SIG-M5 (cell line): ENCODE results near the gene DPEP1.

Experiments used
- DNase-seq: peaks from one replicate; lab custom pipeline; 2025; lab: John Stamatoyannopoulos, UW

Gene DPEP1

GRCh38 chr16:89599451-89599858 lies 14.0 kb upstream of the DPEP1 start:
- no peak for DNase-seq

GRCh38 chr16:89599902-89600301 lies 13.5 kb upstream of the DPEP1 start:
- DNase-seq, result no peak

DNA sequence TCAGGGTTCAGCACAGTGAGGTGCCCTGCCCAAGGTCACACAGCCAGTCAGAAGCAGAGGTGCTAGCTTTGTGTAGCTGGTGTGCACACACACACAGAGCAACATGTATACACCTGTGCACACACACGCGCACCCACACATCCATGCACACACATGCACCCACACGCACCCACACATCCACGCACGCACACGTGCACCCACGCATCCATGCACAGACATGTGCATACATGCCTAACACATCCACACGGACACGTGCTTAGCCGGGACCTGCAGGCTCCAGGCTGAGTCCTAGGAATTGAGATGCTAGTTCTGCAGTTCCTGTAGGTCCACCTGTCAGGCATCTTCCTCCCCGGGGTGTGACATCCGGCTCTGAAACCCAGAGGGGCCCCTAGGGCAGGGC lies 13.0 kb upstream of the DPEP1 start:
- DNase-seq, result no peak

DNA sequence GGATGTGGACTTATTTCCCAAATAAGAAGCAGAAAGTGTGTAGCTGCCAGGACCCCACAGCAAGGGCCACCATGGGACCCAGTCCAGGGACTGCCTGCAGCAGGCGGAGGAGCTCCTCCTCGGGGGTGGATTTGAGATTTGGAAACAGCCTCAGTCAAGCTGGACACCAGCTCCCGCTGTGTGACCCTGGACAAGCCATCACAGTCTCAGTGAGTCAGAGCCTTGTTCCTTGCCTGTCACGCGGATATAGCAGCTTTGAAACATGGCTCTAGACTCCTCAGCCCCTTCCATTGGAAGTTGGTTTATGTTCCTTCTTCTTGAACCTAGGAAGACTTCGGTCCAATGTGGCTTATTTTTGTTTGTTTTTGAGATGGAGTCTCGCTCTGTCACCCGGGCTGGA lies 12.5 kb upstream of the DPEP1 start:
- no peak for DNase-seq

- no peak for DNase-seq
These were observed 11.6 kb upstream of the DPEP1 start for GRCh38 chr16:89601906-89602272.

DNA sequence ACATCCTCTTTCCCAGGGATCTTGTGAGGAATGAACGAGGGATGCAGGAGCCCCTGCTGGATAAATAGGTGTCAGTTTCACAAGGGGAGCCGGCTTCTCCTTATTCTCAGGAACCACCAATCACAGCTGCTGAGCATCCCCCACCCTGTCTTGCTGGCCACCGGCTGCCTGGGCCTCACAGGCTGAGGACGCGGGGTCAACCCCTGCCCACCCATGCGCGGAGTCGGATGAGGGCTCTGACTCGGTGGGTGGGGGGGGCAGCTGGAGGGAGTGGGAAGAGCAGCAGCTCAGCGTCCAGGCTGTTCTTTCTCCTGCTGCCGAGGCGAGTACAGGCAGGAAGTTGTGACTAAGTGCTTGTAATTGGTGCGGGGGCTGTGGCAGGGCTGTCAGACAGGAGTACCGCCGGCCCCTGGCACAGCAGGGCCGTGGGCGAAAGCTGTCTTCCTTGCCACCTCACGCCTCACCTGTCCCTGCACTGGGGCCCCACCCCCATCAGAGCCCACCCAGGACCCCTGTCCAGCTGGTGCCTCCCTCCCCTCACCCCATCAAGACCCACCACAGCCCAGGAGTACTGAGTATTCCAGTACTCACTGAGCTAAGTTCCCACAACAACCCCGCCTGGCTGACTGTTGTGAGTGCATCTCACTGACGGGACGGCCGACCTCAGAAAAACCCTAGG lies 11.0 kb upstream of the DPEP1 start:
- DNase-seq, result no peak

DNA sequence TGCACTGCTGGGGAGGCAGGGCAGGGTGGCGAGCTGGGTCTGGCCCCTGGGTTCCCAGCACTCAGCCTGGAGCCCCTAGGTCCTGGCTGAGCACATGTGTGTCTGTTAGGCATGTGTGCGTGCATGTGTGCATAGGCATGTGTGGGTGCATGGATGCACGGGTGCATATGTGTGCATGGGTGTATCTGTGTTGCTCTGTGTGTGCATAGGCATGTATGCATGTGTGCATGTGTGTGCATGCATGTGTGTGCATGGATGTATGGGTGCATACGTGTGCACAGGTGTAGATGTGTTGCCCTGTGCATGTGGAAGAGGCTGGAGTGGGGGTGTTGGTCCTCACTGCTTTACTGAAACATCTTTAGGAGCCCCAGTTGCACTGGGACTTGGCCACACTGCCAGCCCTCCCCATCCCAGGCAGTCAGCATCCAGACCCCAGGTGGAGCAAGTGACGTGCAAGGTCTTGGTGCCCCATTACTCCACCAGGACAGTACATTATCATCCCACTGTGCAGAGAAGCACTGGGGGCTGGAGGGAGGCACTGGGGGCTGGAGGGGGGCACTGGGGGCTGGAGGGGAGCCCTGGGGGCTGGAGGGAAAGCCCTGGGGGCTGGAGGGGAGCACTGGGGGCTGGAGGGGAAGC lies 10.4 kb upstream of the DPEP1 start:
- no peak for DNase-seq

- DNase-seq, result no peak
These were observed 8.7 kb upstream of the DPEP1 start for GRCh38 chr16:89604764-89605163.

DNA sequence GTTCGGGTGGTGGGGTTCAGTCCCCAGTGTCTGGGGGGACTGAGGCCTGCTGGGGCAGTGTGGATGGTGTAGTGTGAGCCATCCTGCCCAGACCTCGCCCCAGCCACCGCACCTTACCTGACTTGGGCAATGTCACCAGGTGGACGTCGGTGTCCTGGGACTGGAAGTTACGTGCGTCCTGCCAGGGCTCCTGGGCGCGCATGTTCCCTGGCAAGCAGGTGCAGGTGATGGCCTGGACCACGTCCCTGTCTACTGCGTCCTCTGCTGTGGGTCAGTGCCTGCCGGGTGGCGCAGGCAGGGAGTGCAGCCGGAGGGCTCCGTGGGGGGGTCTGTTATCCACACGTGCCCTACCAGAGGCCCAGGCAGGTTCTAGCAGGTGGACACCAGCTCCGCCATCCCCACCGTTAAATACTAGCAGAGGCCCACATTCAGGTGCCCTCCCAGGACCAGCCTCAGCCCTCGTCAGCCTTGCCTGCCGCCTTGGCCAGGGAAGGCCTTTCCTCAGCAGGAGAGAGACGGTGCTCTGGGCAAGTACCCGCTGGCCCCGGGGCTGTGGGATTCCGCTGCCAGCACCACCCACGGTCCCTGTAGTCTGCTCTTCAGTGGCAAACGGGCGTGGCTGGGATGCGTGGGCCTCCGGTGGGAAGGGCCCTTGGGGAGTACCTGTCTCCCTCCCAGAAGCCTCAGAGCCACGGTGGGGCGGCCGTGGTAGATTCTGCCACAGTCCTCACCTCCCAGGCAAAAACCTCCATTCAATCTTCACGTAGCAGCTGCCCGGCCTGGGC lies 8.1 kb upstream of the DPEP1 start:
- DNase-seq, result no peak

DNA sequence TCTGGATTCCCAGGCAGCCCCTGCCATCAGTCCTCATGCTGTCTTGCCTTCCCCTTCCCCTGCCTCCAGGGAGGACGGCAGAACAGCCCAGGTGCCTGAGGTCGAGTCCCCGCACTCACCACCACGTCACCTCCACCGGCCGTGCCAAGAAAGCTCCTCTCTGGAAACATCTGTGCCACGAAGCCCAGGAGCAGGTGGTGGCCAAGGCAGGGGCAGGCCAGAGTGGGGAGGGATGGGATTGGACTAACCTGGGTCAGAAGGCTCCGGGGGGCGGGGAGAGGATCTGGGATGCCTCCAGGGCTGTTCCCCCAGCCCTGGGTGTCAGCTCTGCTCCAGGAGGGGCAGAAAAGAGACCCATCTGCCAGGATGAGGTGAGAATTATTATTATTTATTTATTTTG lies 7.4 kb upstream of the DPEP1 start:
- DNase-seq, result no peak

- DNase-seq, result no peak
These were observed 6.0 kb upstream of the DPEP1 start for GRCh38 chr16:89607453-89607852.

GRCh38 chr16:89607937-89608740 lies 5.3 kb upstream of the DPEP1 start:
- DNase-seq, result no peak

GRCh38 chr16:89610108-89610453 lies 3.4 kb upstream of the DPEP1 start:
- no peak for DNase-seq

DNA sequence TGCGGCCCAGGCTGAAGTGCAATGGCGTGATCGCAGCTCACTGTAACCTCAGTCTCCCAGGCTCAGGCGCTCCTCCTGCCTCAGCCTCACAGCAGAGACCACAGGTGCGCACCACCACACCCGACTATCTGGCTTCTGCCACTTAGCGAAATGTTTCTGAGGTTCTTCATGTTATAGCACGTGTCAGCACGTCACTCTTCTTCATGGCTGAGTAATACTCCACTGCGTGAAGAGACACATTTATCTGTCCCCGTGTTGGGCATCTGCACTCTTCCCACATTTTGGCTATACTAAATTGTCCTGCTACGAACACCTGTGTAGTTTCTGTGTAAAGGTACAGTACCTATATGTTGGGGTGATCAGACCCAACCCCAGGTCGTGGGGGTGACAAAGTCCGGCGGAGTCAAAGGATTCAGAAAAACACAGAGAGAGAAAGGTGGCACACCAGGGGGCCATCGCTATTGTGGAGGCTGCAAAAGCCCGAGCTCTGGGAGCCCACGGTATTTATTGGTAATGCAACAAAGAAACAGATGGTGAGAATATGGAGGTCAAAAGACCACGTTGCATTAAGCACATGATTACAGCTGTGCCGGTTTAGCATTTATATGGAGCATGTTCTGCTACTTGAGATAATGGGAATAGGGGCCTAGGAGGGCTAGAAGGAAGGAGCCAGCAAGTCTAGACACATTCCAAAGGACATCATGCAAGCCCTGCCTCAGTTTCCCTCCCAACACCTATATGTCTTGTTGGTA lies 851 bp upstream of the DPEP1 start:
- DNase-seq, result no peak

GRCh38 chr16:89613954-89614459 lies 565 bp downstream of the DPEP1 start:
- no peak for DNase-seq

DNA sequence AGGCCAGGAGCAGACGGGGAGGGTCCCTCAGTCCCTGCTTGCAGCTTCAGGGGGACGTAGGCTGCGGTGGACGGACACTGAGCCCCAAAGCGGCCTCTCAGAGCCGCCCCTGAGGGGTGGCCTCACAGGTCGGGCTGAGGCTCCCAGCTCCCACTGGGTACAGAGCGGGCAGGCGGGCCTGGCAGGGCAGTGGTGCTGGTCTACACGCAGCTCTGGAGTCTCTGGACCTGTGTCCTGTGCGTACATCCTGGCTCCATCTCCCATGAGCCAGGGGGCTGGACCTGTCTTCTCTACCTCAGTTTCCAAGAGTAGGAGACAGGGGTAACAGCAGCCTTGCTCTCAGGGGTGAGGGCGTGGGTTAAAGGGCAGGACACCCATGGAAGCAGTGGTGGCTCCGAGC lies 1.7 kb downstream of the DPEP1 start:
- DNase-seq, result no peak

DNA sequence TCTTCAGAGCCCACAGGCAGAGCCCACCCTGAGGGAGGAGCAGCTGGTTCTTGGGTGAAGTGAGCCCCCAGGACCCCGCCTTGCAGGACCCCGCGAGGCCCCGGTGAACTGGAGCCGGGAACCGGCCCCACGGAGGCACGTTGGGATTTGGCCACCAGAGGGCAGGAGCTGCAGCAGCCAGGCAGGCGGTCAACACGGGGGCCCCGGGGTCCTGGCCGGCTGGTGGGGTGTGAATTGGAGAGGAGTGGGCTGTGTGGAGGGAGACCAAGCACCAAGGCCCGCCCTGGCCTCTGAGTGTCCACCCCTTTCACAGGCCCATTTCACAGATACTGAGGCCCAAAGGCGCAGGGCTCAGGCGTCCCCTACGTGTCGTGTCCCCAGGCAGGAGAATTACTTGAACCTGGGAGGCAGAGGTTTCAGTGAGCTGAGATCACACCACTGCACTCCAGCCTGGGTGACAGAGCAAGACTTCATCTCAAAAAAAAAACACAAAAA lies 2.2 kb downstream of the DPEP1 start:
- DNase-seq, result no peak

- no peak for DNase-seq
These were observed 3.2 kb downstream of the DPEP1 start for GRCh38 chr16:89616623-89617022.

- no peak for DNase-seq
These were observed 3.6 kb downstream of the DPEP1 start for GRCh38 chr16:89617036-89617435.

DNA sequence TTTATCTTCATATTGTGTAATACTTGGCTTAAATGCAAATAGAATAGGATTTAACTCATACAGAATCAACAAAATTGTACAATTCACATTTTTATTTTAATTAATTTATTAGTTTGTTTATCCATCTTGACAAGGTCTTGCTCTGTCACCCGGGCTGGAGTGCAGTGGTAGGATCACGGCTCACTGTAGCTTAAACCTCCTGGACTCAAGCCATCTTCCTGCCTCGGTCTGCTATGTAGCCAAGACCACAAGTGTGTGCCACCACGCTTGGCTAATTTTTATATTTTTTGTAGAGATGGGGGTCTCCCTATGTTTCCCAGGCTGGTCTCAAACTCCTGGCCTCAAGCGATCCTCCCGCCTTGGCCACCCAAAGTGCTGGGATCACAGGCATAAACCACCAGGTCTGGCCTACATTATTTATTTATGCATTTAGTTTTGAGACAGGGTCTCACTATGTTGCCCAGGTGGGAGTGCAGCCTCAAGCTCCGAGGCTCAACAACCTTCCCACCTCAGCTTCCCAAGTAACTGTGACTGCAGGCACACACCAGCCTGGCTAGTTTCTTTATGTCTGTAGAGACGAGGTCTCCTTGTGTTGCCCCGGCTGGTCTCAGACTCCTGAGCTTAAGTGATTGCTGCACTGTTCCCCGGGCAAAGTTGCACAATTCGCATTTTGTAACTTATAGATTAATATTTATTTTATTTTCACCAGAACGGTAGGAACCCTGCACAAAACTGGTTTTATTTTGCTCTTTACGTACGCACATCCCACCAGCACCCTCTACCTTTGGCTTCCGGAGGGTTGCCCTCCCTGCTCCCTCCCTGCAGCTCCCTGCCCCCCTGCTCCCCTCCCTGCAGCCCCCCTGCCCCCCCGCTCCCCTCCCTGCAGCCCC lies 4.9 kb downstream of the DPEP1 start:
- DNase-seq, result no peak
